Measurements from ENCODE around the gene MEDAG.

DNA sequence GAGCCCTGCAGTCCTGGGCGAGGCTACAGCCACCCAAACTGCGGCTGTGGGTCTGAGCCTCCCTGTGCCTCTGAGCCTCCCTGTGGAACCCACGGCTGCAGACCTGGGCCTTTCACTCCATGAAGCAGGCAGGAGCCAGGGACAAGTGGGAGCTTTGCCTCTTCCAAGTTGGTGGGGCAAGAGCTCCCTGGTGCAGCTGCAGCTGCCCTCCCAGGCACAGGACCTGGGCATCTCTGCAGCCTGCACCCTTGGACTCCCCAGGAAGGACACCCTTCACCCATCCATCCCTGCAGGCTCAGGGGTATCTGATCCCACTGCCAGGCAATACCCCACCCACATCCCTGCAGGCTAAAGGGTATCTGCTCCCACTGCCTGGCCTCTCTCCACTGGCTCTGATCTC is 28.7 kb downstream of the MEDAG start:
- TF ChIP-seq, protein P1, sequence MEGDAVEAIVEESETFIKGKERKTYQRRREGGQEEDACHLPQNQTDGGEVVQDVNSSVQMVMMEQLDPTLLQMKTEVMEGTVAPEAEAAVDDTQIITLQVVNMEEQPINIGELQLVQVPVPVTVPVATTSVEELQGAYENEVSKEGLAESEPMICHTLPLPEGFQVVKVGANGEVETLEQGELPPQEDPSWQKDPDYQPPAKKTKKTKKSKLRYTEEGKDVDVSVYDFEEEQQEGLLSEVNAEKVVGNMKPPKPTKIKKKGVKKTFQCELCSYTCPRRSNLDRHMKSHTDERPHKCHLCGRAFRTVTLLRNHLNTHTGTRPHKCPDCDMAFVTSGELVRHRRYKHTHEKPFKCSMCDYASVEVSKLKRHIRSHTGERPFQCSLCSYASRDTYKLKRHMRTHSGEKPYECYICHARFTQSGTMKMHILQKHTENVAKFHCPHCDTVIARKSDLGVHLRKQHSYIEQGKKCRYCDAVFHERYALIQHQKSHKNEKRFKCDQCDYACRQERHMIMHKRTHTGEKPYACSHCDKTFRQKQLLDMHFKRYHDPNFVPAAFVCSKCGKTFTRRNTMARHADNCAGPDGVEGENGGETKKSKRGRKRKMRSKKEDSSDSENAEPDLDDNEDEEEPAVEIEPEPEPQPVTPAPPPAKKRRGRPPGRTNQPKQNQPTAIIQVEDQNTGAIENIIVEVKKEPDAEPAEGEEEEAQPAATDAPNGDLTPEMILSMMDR (conservative IDR thresholded peaks at IDR 0.05 in 1 of 2, IDR thresholded peaks at IDR 0.05 in 1 of 2; ENCODE audit: extremely low read depth in 1 of 2, insufficient read depth in 1 of 2, low read depth in 1 of 2, low read length in 2 of 2) = no peak
- no peak for TF ChIP-seq EZH2 (IDR thresholded peaks at IDR 0.05; ENCODE audit: borderline replicate concordance, low read length)

Measured in mammary epithelial cell (primary cell).